Mesendoderm (in vitro differentiated cells): ENCODE data around the gene CDK14.
A peak's percentile ranks its signal among the peaks of the same experiment; 100 is the strongest.

ENCODE experiments used
- DNase-seq: peaks from one replicate; pipeline ENCODE4 v3.0.0; 2013
- H2AK5ac ChIP-seq: 2 replicates; pipeline ENCODE4 v1.6.1; 2013; ENCODE audit warnings: low read length, inconsistent platforms
- H2BK120ac ChIP-seq: 2 replicates; pipeline ENCODE4 v1.6.1; 2013; ENCODE audit warnings: low read depth, mild to moderate bottlenecking, low read length, moderate library complexity, mixed read lengths
- H2BK15ac ChIP-seq: replicated peaks from 2 replicates; pipeline ENCODE4 v1.6.1; 2013; ENCODE audit warnings: low read depth, mild to moderate bottlenecking, moderate library complexity
- H2BK5ac ChIP-seq: 2 replicates; pipeline ENCODE4 v1.6.1; 2013; ENCODE audit warnings: low read length, inconsistent platforms
- H3K18ac ChIP-seq: 2 replicates; pipeline ENCODE4 v1.6.1; 2013; ENCODE audit warnings: mild to moderate bottlenecking, low read length, mixed read lengths
- H3K23ac ChIP-seq: one replicate; pipeline ENCODE4 v1.6.1; 2013; ENCODE audit warnings: low read length
- H3K27ac ChIP-seq: 2 replicates; pipeline ENCODE4 v1.5.1; 2013; ENCODE audit warnings: low read depth, mild to moderate bottlenecking, inconsistent platforms, low read length, moderate library complexity
- H3K27me3 ChIP-seq: 2 replicates; pipeline ENCODE4 v1.6.1; 2013; ENCODE audit warnings: low read length, control low read depth, mild to moderate bottlenecking, inconsistent platforms; ENCODE audit not compliant: insufficient read depth, poor library complexity
- H3K36me3 ChIP-seq: 2 replicates; pipeline ENCODE4 v1.6.1; 2013; ENCODE audit warnings: low read length, inconsistent platforms; ENCODE audit not compliant: control insufficient read depth, insufficient read depth
- H3K4ac ChIP-seq: one replicate; pipeline ENCODE4 v1.6.1; 2013; ENCODE audit warnings: low read depth, mild to moderate bottlenecking, low read length, moderate library complexity
- H3K4me1 ChIP-seq: 2 replicates; pipeline ENCODE4 v1.6.1; 2013; ENCODE audit warnings: low read depth, low read length, inconsistent platforms; ENCODE audit not compliant: control insufficient read depth
- H3K4me2 ChIP-seq: 2 replicates; pipeline ENCODE4 v1.6.1; 2013; ENCODE audit warnings: low read length
- H3K4me3 ChIP-seq: 2 replicates; pipeline ENCODE4 v1.5.1; 2013; ENCODE audit warnings: mild to moderate bottlenecking, low read length
- H3K56ac ChIP-seq: one replicate; pipeline ENCODE4 v1.6.1; 2013; ENCODE audit warnings: low read length
- H3K79me1 ChIP-seq: 2 replicates; pipeline ENCODE4 v1.6.1; 2013; ENCODE audit warnings: low read length, inconsistent platforms
- H3K79me2 ChIP-seq: 2 replicates; pipeline ENCODE4 v1.6.1; 2013; ENCODE audit warnings: mild to moderate bottlenecking, low read length; ENCODE audit not compliant: control insufficient read depth, insufficient read depth
- H3K9ac ChIP-seq: 2 replicates; pipeline ENCODE4 v1.6.1; 2013; ENCODE audit warnings: low read length, inconsistent platforms
- H4K5ac ChIP-seq: one replicate; pipeline ENCODE4 v1.6.1; 2013; ENCODE audit warnings: low read length
- H4K8ac ChIP-seq: one replicate; pipeline ENCODE4 v1.6.1; 2013; ENCODE audit warnings: low read depth, mild to moderate bottlenecking, control low read depth, low read length, moderate library complexity
- WGBS: extraction: QIAGEN DNeasy Blood & Tissue Kit; methylation state at CpG from one replicate; pipeline ENCODE4 v1.1.7; 2013; ENCODE audit warnings: low lambda C conversion rate, missing lambda C conversion rate; ENCODE audit not compliant: insufficient coverage; ENCODE audit errors: extremely low coverage; 5-methylcytosine and 5-hydroxymethylcytosine counted together

CDK14 gene

DNA sequence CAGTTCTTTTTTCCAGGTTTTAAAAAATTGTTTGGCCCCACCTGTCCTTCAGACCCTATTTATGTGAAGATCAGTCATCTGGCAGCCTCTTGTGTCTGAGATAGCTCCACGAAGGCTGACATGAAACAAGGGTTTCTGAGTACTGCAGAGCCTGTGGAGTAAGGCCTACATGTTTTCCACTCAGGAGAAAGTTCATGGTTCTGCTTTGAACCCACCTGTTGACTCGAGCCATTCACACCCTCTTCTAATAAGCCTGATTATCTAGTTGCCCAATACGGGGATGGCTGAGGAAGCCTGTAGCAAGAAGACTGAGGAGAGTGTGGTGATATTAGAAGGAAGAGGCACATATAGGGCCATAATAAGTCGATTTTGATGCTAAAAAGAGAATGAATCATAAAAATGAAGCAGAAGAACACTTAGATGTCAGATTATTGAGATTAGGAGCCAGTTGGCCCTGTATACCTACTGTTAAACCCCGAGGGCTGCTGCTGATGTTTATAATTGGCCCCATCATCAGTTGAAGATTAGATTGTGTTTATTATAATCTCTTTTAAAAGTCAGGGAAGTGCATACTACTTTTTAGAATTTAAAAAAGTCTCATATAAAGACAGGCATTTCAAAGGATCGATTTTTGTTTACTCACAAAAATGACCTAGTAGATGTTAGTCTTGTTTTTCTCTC, 109.4 kb downstream of the CDK14 start:
- Histone ChIP-seq H3K4me3 (no peak overlapping the region), H3K9ac (no peak overlapping the region), H3K79me1 (peaks cover 2% of the 10 kb centered on the region), H3K23ac (no peak overlapping the region), H4K8ac (no peak overlapping the region), H4K5ac (no peak overlapping the region), H3K79me2 (no peaks in the 10 kb centered on the region), H3K4me1 (peaks cover 9% of the 10 kb centered on the region), H3K4me2 (no peak overlapping the region), H2BK120ac (no peak overlapping the region), H3K27me3 (no peaks in the 10 kb centered on the region), H2BK5ac (no peak overlapping the region), H3K27ac (no peak overlapping the region), H3K4ac (no peak overlapping the region), H2AK5ac (no peak overlapping the region), H2BK15ac (no peak overlapping the region), H3K18ac (no peak overlapping the region), H3K56ac (no peak overlapping the region), H3K36me3 (no peaks in the 10 kb centered on the region)
- DNase-seq, result no peak
- WGBS, result no CpG with 5 or more reads among the region's 6 CpGs

DNA sequence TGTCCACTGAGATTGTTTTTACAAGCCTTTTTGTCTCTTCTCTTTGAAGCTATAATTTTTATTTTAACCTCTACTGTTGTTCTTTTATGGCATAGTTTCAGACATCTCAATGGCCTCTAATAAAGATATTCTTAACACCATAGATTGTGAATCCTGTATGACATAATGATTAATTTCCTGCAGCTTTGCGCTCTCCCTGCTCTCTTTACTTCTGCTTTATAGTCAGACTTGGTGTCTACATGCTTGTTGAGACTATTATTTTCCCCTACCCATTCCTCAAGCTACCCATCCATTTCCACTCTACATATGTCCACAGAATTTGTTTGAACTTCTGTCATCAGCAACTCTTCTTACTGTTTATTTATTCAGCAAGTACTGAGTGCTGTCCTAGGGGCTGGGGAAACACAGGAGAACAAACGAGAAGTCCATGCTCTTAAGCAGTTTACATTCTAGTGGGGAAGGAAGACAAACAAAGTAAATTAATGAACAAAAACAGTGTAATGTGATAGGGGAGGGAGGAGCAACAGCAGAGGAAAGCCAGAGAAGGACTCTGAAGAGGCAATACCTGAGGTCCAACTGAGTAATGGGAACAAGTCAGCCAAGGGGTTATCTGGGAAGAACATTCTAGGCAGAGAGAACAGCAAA, 110.1 kb downstream of the CDK14 start:
- peaks cover 2% of the 10 kb centered on the region for H3K79me1 ChIP-seq
- no peak overlapping the region for H3K4me3 ChIP-seq
- H3K9ac ChIP-seq, result no peak overlapping the region
- H2BK120ac ChIP-seq, result no peak overlapping the region
- no peak overlapping the region for H3K4ac ChIP-seq
- no peaks in the 10 kb centered on the region for H3K79me2 ChIP-seq
- no peak overlapping the region for H2AK5ac ChIP-seq
- H4K8ac ChIP-seq, result no peak overlapping the region
- no peaks in the 10 kb centered on the region for H3K36me3 ChIP-seq
- no peak overlapping the region for H4K5ac ChIP-seq
- no peak overlapping the region for H2BK5ac ChIP-seq
- H3K4me1 ChIP-seq, result peaks cover 6% of the 10 kb centered on the region
- H3K23ac ChIP-seq, result no peak overlapping the region
- H3K56ac ChIP-seq, result no peak overlapping the region
- H3K27me3 ChIP-seq, result no peaks in the 10 kb centered on the region
- H3K27ac ChIP-seq, result no peak overlapping the region
- DNase-seq, result no peak
- H2BK15ac ChIP-seq, result no peak overlapping the region
- no peak overlapping the region for H3K4me2 ChIP-seq
- WGBS, result no CpG with 5 or more reads among the region's 2 CpGs
- no peak overlapping the region for H3K18ac ChIP-seq

DNA sequence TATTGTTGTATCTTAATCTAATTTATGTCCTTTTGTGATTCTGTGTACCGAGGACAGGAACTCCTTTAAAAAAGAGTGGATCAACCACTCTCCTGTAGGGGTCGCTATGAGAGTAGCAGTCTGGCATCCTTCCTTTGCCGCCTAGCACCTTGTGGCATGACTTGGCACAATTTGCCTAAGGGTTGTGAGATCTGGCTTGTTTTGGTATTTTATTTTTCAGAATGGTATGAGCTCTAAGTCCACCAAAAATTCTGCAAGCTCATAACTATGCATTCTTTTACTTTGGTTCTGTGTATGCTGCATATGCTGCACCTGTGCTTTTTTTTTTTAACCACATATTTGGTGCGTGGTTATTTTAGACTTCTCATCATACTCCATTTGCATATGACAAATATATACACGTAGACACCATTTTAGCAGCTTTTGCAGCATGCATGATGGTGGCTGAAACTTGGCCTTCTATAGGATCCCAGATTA, 112.8 kb downstream of the CDK14 start:
- Histone ChIP-seq H4K8ac (no peak overlapping the region), H3K4me3 (no peak overlapping the region), H3K79me2 (no peaks in the 10 kb centered on the region), H3K36me3 (no peaks in the 10 kb centered on the region), H3K4me1 (peaks cover 4% of the 10 kb centered on the region), H3K79me1 (peaks cover 2% of the 10 kb centered on the region), H3K4ac (no peak overlapping the region), H3K27ac (no peak overlapping the region), H3K23ac (no peak overlapping the region), H4K5ac (no peak overlapping the region), H3K18ac (no peak overlapping the region), H3K4me2 (no peak overlapping the region), H2AK5ac (no peak overlapping the region), H2BK120ac (no peak overlapping the region), H3K56ac (no peak overlapping the region), H2BK5ac (no peak overlapping the region), H2BK15ac (no peak overlapping the region), H3K9ac (no peak overlapping the region), H3K27me3 (no peaks in the 10 kb centered on the region)
- WGBS, result no CpG with 5 or more reads among the region's 5 CpGs
- DNase-seq, result peak; percentile 88

DNA sequence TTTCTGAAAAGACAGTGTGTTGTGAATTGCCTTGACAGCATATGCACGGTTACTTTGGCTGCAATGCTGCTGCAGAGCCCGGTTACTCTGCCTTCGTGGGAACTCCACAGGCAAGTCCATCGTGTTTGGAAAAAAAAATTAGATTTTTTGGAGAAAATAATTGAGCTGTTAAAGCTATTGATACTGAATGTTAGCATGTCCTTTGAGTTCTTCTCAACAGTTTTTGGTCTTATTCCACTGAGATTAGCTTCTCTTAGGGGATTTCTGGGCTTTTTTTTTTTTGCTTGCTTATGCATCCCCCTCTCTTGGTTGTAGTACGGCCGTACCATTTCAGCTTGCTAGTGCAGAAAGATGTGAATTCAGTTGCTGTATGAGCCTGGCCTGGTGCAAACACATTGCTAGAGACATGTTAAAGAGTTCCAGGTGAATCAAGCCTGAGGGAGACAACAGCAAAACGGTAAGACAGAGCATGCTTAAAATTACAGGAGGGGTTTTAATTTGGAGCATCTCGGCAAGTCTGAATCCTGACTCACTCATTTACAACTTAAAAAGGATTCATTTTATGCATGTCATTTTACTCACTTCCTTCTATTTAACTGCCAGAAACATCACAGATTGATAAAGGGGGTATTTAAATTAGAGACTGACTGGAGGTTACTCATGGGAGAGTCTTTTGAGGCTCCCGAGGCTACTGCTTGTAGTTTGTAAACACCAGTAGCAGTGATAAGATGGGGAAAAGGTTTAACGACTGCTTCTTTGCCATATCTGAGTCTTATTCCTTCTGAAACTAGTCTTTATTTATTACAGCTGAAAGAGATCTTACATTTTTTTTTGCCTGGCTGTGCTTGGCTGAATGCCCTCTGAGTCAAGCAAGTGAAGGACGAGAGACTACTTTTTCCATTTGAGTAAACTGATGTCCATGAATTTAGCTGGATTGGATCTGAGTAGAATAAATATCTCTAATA, 113.7 kb downstream of the CDK14 start:
- Histone ChIP-seq H3K4me3 (no peak overlapping the region), H2BK5ac (no peak overlapping the region), H3K4ac (no peak overlapping the region), H3K4me2 (no peak overlapping the region), H2BK15ac (no peak overlapping the region), H3K4me1 (peaks cover 4% of the 10 kb centered on the region), H3K18ac (peak overlapping the region; percentile 90), H3K79me2 (no peaks in the 10 kb centered on the region), H2AK5ac (no peak overlapping the region), H4K5ac (no peak overlapping the region), H3K56ac (no peak overlapping the region), H3K9ac (no peak overlapping the region), H3K27me3 (no peaks in the 10 kb centered on the region), H3K23ac (no peak overlapping the region), H3K27ac (peak overlapping the region; percentile 59), H3K79me1 (peaks cover 2% of the 10 kb centered on the region), H2BK120ac (no peak overlapping the region), H4K8ac (no peak overlapping the region), H3K36me3 (no peaks in the 10 kb centered on the region)
- DNase-seq, result peak; percentile 51
- no CpG with 5 or more reads among the region's 11 CpGs for WGBS

DNA sequence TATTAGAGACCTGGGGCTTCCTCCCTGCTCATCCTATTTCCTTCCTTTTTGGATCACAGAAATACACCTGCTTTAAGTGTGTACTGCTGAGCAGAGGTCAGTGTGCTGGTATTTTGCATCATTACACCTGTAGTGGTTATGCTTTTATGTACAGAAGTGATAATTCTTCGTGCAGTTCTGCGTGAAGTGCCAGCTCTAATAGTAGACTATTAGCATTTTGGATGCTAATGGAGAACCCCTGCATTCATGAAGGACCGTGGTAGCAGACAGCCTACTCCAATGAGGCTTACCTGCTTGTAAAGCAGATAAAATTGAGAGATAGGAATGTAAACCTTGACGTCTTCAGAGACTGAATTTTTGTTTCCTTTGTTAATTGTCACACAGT, 114.3 kb downstream of the CDK14 start:
- WGBS, result no CpG with 5 or more reads among the region's 4 CpGs
- no peak for DNase-seq
- H3K23ac ChIP-seq, result no peak overlapping the region
- no peak overlapping the region for H3K56ac ChIP-seq
- H3K4me2 ChIP-seq, result no peak overlapping the region
- H3K4ac ChIP-seq, result no peak overlapping the region
- H4K5ac ChIP-seq, result no peak overlapping the region
- H2BK5ac ChIP-seq, result no peak overlapping the region
- no peak overlapping the region for H4K8ac ChIP-seq
- no peak overlapping the region for H2AK5ac ChIP-seq
- H3K79me1 ChIP-seq, result peaks cover 3% of the 10 kb centered on the region
- no peak overlapping the region for H2BK120ac ChIP-seq
- no peak overlapping the region for H3K9ac ChIP-seq
- no peak overlapping the region for H2BK15ac ChIP-seq
- no peak overlapping the region for H3K27ac ChIP-seq
- no peak overlapping the region for H3K4me3 ChIP-seq
- no peaks in the 10 kb centered on the region for H3K27me3 ChIP-seq
- peaks cover 4% of the 10 kb centered on the region for H3K4me1 ChIP-seq
- no peak overlapping the region for H3K18ac ChIP-seq
- H3K79me2 ChIP-seq, result no peaks in the 10 kb centered on the region
- H3K36me3 ChIP-seq, result no peaks in the 10 kb centered on the region
